Aorta (tissue), 5 donors: ENCODE data around the gene CEP152. TPM values are rescaled to one million over a fixed set of nuclear protein-coding genes. Genes with fewer than 3 reads are reported as not detected.

Experiments
- ATAC-seq: fragments of 200-7000 bp; cut with Tn5 transposase; one replicate; pipeline ENCODE4 v1.9.1; 2022; ENCODE audit warnings: moderate library complexity; ENCODE audit not compliant: low FRiP score
- DNase-seq, 2 donors: peaks; one replicate each; pipeline ENCODE4 v3.0.0-alpha.2; 2020
- H3K27ac ChIP-seq, 2 donors: one replicate each; pipeline ENCODE4 v1.5.1; 2013; ENCODE audit warnings: low read length in 2 of 2, mild to moderate bottlenecking in 2 of 2, moderate library complexity in 2 of 2, control low read depth in 1 of 2, inconsistent platforms in 1 of 2, low read depth in 1 of 2
- H3K27me3 ChIP-seq, 2 donors: one replicate each; pipeline ENCODE4 v1.6.1; 2013; ENCODE audit warnings: control low read depth in 1 of 2, low read length in 1 of 2, mild to moderate bottlenecking in 1 of 2, moderate library complexity in 1 of 2; ENCODE audit not compliant: insufficient read depth in 2 of 2, control insufficient read depth in 1 of 2
- H3K36me3 ChIP-seq, 2 donors: one replicate each; pipeline ENCODE4 v1.6.1; 2013; ENCODE audit warnings: control low read depth in 1 of 2, low read length in 1 of 2, mild to moderate bottlenecking in 1 of 2; ENCODE audit not compliant: insufficient read depth in 2 of 2, control insufficient read depth in 1 of 2
- H3K4me1 ChIP-seq, 2 donors: one replicate each; pipeline ENCODE4 v1.6.1; 2013; ENCODE audit warnings: low read length in 2 of 2, control low read depth in 1 of 2, mild to moderate bottlenecking in 1 of 2, moderate library complexity in 1 of 2; ENCODE audit not compliant: insufficient read depth in 2 of 2, control insufficient read depth in 1 of 2
- H3K4me3 ChIP-seq, 2 donors: one replicate each; pipeline ENCODE4 v1.5.1; 2013; ENCODE audit warnings: low read length in 2 of 2, control low read depth in 1 of 2, mild to moderate bottlenecking in 1 of 2
- H3K9me3 ChIP-seq: one replicate; pipeline ENCODE4 v1.6.1; 2013; ENCODE audit warnings: mild to moderate bottlenecking, low read length; ENCODE audit not compliant: control insufficient read depth
- WGBS, 2 donors: extraction: QIAGEN DNeasy Blood & Tissue Kit; methylation state at CpG; one replicate each; pipeline ENCODE4 v1.1.7; 2013; 5-methylcytosine and 5-hydroxymethylcytosine counted together
- intact Hi-C, 2 donors: fragments of 100-400 bp; cut with DNase I; formaldehyde crosslinking; loops; one replicate each; pipeline versions ENCODE4 v1.14.2 to v1.15.0; 2022
- polyA plus RNA-seq, 2 donors: library from polyadenylated mRNA; stranded (reverse); fragments of 200-250 nt; gene quantifications; one replicate each; pipeline ENCODE4 v1.2.3, GENCODE V29; 2013
- total RNA-seq, 2 donors: library from RNA; stranded (reverse); fragmentation: NEBNext Ultra II Directional; extraction: Animal tissue kit (Norgen Biotek cat#: 25700); gene quantifications; one replicate each; pipeline ENCODE4 v1.2.1, GENCODE V29; 2021
- donor health status: healthy with polysubstance abuse.
- donor health status: Bipolar disorder and iron deficiency.
- donor health status: DM: no; HTN: no; CAD: no.
- donor health status: DM: no; HTN: no; CAD: no.
- donor health status: DM: yes; HTN: yes; CAD: no.

CEP152 gene
- total and polyA plus RNA-seq, 4 donors, result 0.75 to 7.6 (median 3.6) TPM

DNA sequence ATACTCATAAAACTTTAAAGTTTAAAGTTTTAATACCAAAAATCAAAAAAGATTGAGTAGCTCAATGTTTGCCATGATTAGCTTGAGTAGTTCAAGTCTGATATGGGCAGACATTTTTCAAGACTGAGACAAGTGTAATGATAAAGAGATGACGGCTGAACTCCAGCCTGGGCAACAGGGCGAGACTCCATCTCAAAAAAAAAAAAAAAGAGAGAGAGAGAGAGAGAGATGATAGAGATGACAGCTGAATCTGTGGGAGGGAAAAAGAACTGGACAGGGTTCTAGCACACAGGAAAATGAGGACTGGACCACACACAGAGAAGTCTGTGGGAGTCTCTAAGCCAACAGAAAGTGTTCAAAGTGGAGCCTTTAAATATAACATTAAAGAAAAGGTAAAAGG is 25.2 kb downstream of the CEP152 start:
- H3K4me3 ChIP-seq, result no peak overlapping the region
- ATAC-seq (no peak), DNase-seq (no peak)
- H3K27me3 ChIP-seq, result no peaks in the 10 kb centered on the region
- no peaks in the 10 kb centered on the region for H3K9me3 ChIP-seq
- no peaks in the 10 kb centered on the region for H3K36me3 ChIP-seq
- intact Hi-C loops, result no loop called here
- H3K27ac ChIP-seq, result no peak overlapping the region
- H3K4me1 ChIP-seq, result peaks cover 0 to 1% of the 10 kb centered on the region in 2 donors
- 12 to 16% methylated on average over 2 of the region's 2 CpGs for WGBS, 2 donors

DNA sequence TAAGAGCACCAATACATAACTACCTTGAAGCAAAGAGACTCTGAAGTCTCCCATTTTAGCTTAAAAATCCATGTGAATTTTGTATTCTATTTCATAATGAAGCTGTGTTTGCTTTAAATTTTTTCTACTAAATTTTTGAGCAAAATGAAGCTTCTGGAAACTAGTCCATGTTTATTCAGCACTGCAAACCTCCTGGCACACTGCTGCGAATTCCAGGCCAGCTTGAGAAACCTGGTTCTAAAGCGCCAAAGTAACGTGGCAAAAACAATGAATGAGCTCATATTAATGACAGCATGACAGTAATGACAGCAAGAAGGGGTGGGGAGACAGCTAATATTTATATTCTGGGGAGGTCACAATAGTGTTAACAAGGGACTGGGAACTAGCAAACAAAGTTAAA is 25.7 kb downstream of the CEP152 start:
- H3K9me3 ChIP-seq, result no peaks in the 10 kb centered on the region
- H3K4me1 ChIP-seq, result peaks cover 0 to 1% of the 10 kb centered on the region in 2 donors
- H3K36me3 ChIP-seq, result no peaks in the 10 kb centered on the region
- no peak overlapping the region for H3K27ac ChIP-seq
- H3K27me3 ChIP-seq, result no peaks in the 10 kb centered on the region
- H3K4me3 ChIP-seq, result no peak overlapping the region
- no peak for ATAC-seq
- intact Hi-C loops, result no loop called here
- 3 to 6% methylated on average over 3 of the region's 3 CpGs for WGBS, 2 donors
- peak in 1 of 2 donors; percentile 51 for DNase-seq

DNA sequence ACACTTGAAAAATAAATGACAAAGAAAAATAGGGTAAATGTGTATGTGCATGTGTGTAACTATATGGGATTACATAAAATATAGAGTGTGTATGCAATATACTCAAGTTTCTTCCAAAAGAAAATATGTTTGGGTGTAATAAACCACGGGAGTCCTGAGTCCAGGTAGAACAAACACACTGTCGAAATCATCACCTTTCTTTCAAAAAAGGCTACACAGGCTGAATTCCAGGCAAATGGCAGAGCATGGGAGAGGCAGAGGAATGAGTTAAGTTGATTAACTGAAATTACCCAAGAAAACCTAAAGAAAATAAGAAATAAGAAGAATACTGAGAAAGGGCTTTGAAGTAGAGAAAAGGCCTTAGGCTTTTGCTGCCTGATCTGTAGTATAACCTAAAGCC is 26.1 kb downstream of the CEP152 start:
- no peak overlapping the region for H3K4me3 ChIP-seq
- no peak overlapping the region for H3K27ac ChIP-seq
- H3K4me1 ChIP-seq, result peaks cover 0 to 1% of the 10 kb centered on the region in 2 donors
- intact Hi-C loops, result loop anchor here in 1 of 2 donors (5.0 kb wide), 1 partner anchor 137 kb away; the partner anchor contains the start of gene FBN1
- H3K9me3 ChIP-seq, result no peaks in the 10 kb centered on the region
- WGBS, 2 donors, result 66 to 75% methylated on average over 2 of the region's 2 CpGs
- DNase-seq (no peak), ATAC-seq (no peak)
- H3K27me3 ChIP-seq, result no peaks in the 10 kb centered on the region
- no peaks in the 10 kb centered on the region for H3K36me3 ChIP-seq

DNA sequence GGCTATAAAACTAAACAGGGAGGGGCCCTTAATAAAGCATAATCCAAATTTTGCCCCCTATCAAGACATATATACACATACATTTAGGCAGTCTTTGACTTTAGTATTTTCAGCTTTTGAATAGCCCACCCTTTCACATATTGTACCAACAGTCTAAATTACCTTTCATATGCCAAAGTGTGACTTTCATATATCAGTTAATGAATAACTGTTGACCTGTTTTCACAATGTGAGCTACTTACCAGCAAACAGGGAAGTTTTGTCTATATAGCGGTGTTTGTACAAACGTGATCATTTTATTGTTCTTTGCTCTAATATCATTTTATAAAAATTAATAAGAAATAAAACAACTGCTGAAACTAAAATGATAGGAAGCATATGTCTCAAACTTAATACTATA is 28.0 kb downstream of the CEP152 start:
- Histone ChIP-seq H3K27me3 (no peaks in the 10 kb centered on the region), H3K4me3 (no peak overlapping the region), H3K9me3 (no peaks in the 10 kb centered on the region), H3K4me1 (peaks cover under 1 to 1% of the 10 kb centered on the region in 2 donors), H3K36me3 (no peaks in the 10 kb centered on the region), H3K27ac (no peak overlapping the region)
- ATAC-seq (no peak), DNase-seq (no peak)
- WGBS, 2 donors, result 78 to 94% methylated on average over 2 of the region's 2 CpGs
- intact Hi-C loops, result loop anchor here in 1 of 2 donors (5.0 kb wide), 1 partner anchor 136 kb away; the partner anchor contains the start of gene FBN1

DNA sequence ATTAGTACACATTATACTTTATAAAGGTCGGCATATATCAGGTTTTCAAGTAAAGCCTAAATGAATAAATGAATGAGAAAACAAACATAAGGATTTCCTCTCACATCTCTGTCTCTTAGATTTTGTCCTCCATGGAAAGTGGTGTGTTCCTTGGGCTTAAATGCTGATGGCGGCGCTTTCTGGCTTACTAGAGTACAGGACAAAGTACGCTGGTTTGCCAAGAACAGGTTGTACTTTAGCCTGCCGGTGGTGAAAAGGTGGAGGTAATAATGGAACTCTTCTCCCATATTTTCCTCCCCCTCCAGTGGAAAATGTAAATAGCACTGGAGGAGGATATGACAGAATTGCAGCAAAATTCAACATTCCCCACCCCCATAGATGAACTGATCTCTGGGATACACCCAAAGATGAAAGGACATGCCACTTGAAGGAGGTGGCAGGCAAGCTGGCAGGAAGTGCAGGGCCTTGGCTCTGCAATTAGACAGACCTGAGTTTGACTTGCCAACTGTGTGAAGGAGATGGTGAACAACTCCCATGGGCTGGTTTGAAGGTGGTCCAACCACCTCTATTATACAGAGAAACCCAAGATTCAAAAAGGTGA is 29.3 kb downstream of the CEP152 start:
- ATAC-seq (no peak), DNase-seq (no peak)
- Histone ChIP-seq H3K36me3 (no peaks in the 10 kb centered on the region), H3K9me3 (no peaks in the 10 kb centered on the region), H3K4me1 (peaks cover 1 to 4% of the 10 kb centered on the region in 2 donors), H3K4me3 (no peak overlapping the region), H3K27me3 (no peaks in the 10 kb centered on the region), H3K27ac (no peak overlapping the region)
- intact Hi-C loops, result loop anchor here in 1 of 2 donors (5.0 kb wide), 1 partner anchor 134 kb away; the partner anchor contains the start of gene FBN1
- WGBS, 2 donors, result 92 to 96% methylated on average over 5 of the region's 5 CpGs

DNA sequence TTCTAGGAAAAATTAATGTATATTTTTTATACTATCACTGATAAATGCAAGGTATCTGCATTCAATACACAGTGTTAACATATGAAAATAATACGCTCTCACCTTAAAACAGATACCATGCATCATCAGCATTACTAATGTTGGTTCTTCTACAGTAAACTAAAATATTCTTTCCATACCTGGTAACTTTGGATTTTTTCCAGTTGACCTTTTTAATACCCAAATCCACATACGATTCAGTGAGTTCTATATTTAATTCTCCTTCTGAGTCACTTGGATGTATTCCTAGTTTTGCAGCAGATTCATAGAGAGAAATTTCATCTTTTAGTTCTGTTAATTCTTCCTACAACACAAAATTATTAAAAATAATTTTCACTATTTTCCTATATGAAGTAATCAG is 29.9 kb downstream of the CEP152 start:
- no peak for ATAC-seq
- 51% methylated on average over 2 of the region's 2 CpGs for WGBS, 2 donors
- intact Hi-C loops, result loop anchor here in 1 of 2 donors (5.0 kb wide), 1 partner anchor 134 kb away; the partner anchor contains the start of gene FBN1
- H3K27me3 ChIP-seq, result no peaks in the 10 kb centered on the region
- DNase-seq, result no peak
- no peaks in the 10 kb centered on the region for H3K36me3 ChIP-seq
- H3K9me3 ChIP-seq, result no peaks in the 10 kb centered on the region
- H3K4me3 ChIP-seq, result no peak overlapping the region
- H3K27ac ChIP-seq, result no peak overlapping the region
- H3K4me1 ChIP-seq, result peaks cover 1 to 4% of the 10 kb centered on the region in 2 donors

DNA sequence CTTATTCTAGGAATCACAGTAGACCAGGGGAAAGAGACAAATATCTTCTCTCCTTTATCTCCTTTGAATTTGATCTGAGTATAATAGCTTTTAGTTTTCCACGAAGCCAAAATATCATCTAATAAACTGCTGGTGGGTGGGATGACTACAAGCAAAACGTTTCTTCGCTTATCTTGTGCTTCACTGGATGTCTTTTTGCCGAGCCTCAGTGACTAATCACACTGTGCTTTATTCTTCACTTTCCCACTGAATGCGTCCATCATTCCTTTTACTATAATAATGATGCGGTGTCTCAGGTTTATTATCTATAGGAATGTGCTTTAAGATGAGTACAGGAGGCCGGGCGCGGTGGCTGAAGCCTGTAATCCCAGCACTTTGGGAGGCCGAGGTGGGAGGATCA is 32.5 kb downstream of the CEP152 start:
- H3K9me3 ChIP-seq, result no peaks in the 10 kb centered on the region
- ATAC-seq (no peak), DNase-seq (no peak)
- no peaks in the 10 kb centered on the region for H3K36me3 ChIP-seq
- no peaks in the 10 kb centered on the region for H3K27me3 ChIP-seq
- 75 to 80% methylated on average over 10 of the region's 10 CpGs for WGBS, 2 donors
- H3K4me1 ChIP-seq, result peaks cover 0 to 4% of the 10 kb centered on the region in 2 donors
- H3K27ac ChIP-seq, result no peak overlapping the region
- H3K4me3 ChIP-seq, result no peak overlapping the region
- intact Hi-C loops, result no loop called here

DNA sequence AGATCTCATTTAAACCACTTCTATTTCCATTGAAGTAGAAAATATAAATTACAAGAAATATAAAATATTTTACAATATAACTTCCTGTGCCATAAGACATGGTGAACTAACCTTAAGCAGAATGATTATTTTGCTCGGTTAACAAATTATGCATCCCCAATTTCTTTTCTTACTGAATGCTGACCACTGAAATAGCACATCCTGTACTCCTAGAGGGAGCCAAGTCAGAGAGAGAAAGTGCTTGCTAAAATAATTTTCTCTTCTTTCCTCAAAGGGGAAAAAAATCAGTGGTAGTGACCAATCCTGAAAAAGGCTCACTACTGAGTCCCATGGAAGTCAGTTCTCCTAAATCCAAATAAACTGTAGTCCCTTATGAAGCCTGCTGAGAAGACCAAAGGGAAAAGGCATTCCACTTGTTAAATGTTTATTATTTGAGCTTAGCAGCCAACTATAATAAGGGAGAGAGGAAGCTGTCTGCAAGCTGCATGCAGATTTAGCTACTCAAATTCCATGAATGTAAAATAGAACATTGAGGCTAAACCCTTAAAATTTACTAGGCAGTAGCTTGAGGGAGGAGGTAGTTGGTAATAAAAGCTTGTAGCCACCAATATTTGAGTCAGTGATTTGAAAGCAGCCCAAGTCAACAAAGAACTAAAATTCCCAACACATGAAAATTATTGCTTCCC is 33.1 kb downstream of the CEP152 start:
- intact Hi-C loops, result no loop called here
- 26 to 38% methylated on average over 1 of the region's 1 CpG for WGBS, 2 donors
- no peak overlapping the region for H3K27ac ChIP-seq
- H3K4me3 ChIP-seq, result no peak overlapping the region
- ATAC-seq, result no peak
- no peaks in the 10 kb centered on the region for H3K36me3 ChIP-seq
- no peaks in the 10 kb centered on the region for H3K27me3 ChIP-seq
- peaks cover 0 to 4% of the 10 kb centered on the region in 2 donors for H3K4me1 ChIP-seq
- no peaks in the 10 kb centered on the region for H3K9me3 ChIP-seq
- no peak for DNase-seq

DNA sequence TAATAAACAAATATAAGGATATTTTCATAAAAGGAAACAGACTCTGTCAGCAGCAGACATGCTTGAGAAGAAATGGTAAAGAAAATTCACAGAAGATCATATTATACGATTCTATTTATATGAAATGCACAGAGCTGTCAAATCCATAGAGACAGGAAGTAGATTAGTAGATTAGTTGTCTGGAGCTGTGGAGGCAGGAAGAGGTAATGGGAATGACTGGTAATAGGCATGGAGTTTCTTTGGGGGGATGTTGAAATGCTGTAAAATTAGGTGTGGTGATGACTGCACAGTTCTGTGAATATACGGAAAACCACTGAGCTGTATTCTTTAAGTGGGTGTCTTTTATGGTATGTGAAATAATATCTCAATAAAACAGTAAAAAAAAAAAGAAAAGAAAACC is 35.3 kb downstream of the CEP152 start:
- no peaks in the 10 kb centered on the region for H3K9me3 ChIP-seq
- no peaks in the 10 kb centered on the region for H3K27me3 ChIP-seq
- H3K27ac ChIP-seq, result no peak overlapping the region
- WGBS, 2 donors, result 86% methylated on average over 2 of the region's 2 CpGs
- no peak for DNase-seq
- intact Hi-C loops, result no loop called here
- no peak for ATAC-seq
- H3K4me1 ChIP-seq, result peaks cover 0 to 4% of the 10 kb centered on the region in 2 donors
- H3K36me3 ChIP-seq, result no peaks in the 10 kb centered on the region
- no peak overlapping the region for H3K4me3 ChIP-seq
